OCI-LY3 (cell line): ENCODE data around the gene SLC24A1.

ENCODE experiments used
- H2AFZ ChIP-seq: fragments of 200-600, 300-600 bp; shearing (Covaris generic); 2 replicates; pipeline ENCODE4 v1.6.0; 2014; ENCODE audit warnings: antibody characterized with exemption, low read depth, low read length
- H3K27ac ChIP-seq: fragments of 200-600, 300-600 bp; sonication (generic); 2 replicates; pipeline ENCODE4 v1.5.1; 2014; ENCODE audit warnings: mild to moderate bottlenecking, low read length, moderate library complexity, mixed read lengths
- H3K27me3 ChIP-seq: fragments of 200-600, 300-600 bp; sonication (generic); 2 replicates; pipeline ENCODE4 v1.6.1; 2014; ENCODE audit warnings: low read depth, low read length, mixed read lengths
- H3K36me3 ChIP-seq: fragments of 200-600, 300-600 bp; sonication (generic); replicated peaks from 2 replicates; pipeline ENCODE3; 2014; ENCODE audit warnings: low read depth, low read length, mixed read lengths
- H3K4me1 ChIP-seq: fragments of 300-600, 200-600 bp; sonication (generic); 2 replicates; pipeline ENCODE4 v1.6.1; 2014; ENCODE audit warnings: low read length, mixed read lengths
- H3K4me2 ChIP-seq: fragments of 200-600, 300-600 bp; sonication (generic); 2 replicates; pipeline ENCODE4 v1.6.1; 2014; ENCODE audit warnings: low read length, mixed read lengths
- H3K4me3 ChIP-seq: fragments of 300-600, 200-600 bp; sonication (generic); 2 replicates; pipeline ENCODE4 v1.5.1; 2014; ENCODE audit warnings: antibody characterized with exemption, mild to moderate bottlenecking, low read length, moderate library complexity
- H3K79me2 ChIP-seq: fragments of 300-600, 200-600 bp; shearing (Covaris generic); 2 replicates; pipeline ENCODE4 v1.6.1; 2014; ENCODE audit warnings: mild to moderate bottlenecking, low read length, mixed read lengths
- H3K9ac ChIP-seq: fragments of 300-600, 200-600 bp; shearing (Covaris generic); 2 replicates; pipeline ENCODE4 v1.6.0; 2014; ENCODE audit warnings: mild to moderate bottlenecking, low read length, moderate library complexity
- H3K9me3 ChIP-seq: fragments of 200-600, 300-600 bp; shearing (Covaris generic); 2 replicates; pipeline ENCODE4 v1.6.1; 2014; ENCODE audit warnings: low read length, mixed read lengths; ENCODE audit not compliant: insufficient read depth
- H4K20me1 ChIP-seq: fragments of 200-600, 300-600 bp; sonication (generic); 2 replicates; pipeline ENCODE4 v1.6.1; 2016; ENCODE audit warnings: low read length, mixed read lengths; ENCODE audit not compliant: insufficient read depth
- CTCF ChIP-seq: fragments of 200-600, 300-600 bp; sonication (generic); IDR thresholded peaks from 2 replicates; pipeline ENCODE4 v1.5.1; 2014; ENCODE audit warnings: antibody characterized with exemption, low read length, low read depth
- EZH2phosphoT487 ChIP-seq: fragments of 200-600 bp; shearing (Covaris generic); IDR thresholded peaks from 2 replicates; pipeline ENCODE4 v1.6.1; 2018; ENCODE audit warnings: antibody characterized with exemption, mixed run types, low read depth

Gene SLC24A1

DNA sequence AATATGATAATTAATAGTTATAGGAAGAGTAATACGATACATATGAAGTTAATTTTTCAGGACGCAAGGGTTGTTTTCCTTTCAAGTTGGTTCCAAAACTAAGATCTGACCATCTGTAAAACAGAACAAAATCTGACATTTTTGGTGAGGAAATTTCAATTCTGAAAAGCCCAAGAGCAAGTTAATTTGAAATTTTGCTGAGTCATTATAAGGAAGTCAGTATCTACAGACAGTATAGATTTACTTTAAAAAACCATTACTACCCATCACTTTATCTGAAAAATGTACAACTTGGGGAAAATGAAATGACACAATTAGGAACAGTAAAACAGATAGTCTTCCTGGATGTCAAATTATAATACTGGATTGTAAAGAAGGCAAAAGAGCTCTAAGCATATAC is 23.3 kb upstream of the SLC24A1 start:
- no peaks in the 10 kb centered on the region for H3K27me3 ChIP-seq
- no peaks in the 10 kb centered on the region for H3K79me2 ChIP-seq
- H3K4me1 ChIP-seq: no peaks in the 10 kb centered on the region
- no peak overlapping the region for H3K4me3 ChIP-seq
- H3K9ac ChIP-seq: no peak overlapping the region
- H3K4me2 ChIP-seq: no peak overlapping the region
- H3K27ac ChIP-seq: no peak overlapping the region
- no peaks in the 10 kb centered on the region for H4K20me1 ChIP-seq
- H3K9me3 ChIP-seq: no peaks in the 10 kb centered on the region
- TF ChIP-seq CTCF (no peak), EZH2phosphoT487 (no peak)
- H3K36me3 ChIP-seq: peaks cover 58% of the 10 kb centered on the region
- H2AFZ ChIP-seq: no peak overlapping the region

GRCh38 chr15:65599677-65600076 is 22.1 kb upstream of the SLC24A1 start:
- H3K4me1 ChIP-seq: no peaks in the 10 kb centered on the region
- H2AFZ ChIP-seq: no peak overlapping the region
- peaks cover 52% of the 10 kb centered on the region for H3K36me3 ChIP-seq
- no peak overlapping the region for H3K4me2 ChIP-seq
- H3K9ac ChIP-seq: no peak overlapping the region
- no peak overlapping the region for H3K27ac ChIP-seq
- H3K27me3 ChIP-seq: no peaks in the 10 kb centered on the region
- H3K79me2 ChIP-seq: no peaks in the 10 kb centered on the region
- TF ChIP-seq EZH2phosphoT487: no peak
- no peak for TF ChIP-seq CTCF
- H4K20me1 ChIP-seq: no peaks in the 10 kb centered on the region
- H3K9me3 ChIP-seq: no peaks in the 10 kb centered on the region
- no peak overlapping the region for H3K4me3 ChIP-seq

DNA sequence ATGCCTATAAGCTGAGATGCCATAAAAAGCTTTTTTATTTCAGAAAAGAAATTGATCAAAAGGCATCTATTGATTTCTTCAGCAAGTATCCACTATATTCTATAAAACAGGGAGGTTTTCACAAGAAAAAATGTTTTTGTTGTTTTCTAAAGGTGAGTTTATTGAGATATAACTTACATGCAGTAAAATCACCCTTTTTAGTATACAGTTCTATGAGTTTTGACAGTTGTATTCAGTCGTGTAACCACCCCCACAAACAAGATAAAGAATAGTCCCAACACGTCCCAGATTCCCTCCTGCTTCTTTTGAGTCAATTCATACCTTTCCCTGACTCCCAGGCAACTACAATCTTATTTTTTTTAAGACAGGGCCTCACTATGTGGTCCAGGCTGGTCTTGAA is 18.6 kb upstream of the SLC24A1 start:
- Histone ChIP-seq H3K9ac (no peak overlapping the region), H3K79me2 (no peaks in the 10 kb centered on the region), H3K4me1 (no peaks in the 10 kb centered on the region), H2AFZ (no peak overlapping the region), H3K9me3 (no peaks in the 10 kb centered on the region), H3K27ac (no peak overlapping the region), H4K20me1 (no peaks in the 10 kb centered on the region), H3K4me3 (no peak overlapping the region), H3K4me2 (no peak overlapping the region), H3K27me3 (no peaks in the 10 kb centered on the region), H3K36me3 (peaks cover 38% of the 10 kb centered on the region)
- no peak for TF ChIP-seq EZH2phosphoT487
- TF ChIP-seq CTCF: no peak

- no peak overlapping the region for H3K27ac ChIP-seq
- no peak overlapping the region for H2AFZ ChIP-seq
- H3K36me3 ChIP-seq: peaks cover 35% of the 10 kb centered on the region
- no peaks in the 10 kb centered on the region for H3K27me3 ChIP-seq
- no peaks in the 10 kb centered on the region for H3K4me1 ChIP-seq
- no peak overlapping the region for H3K4me3 ChIP-seq
- no peaks in the 10 kb centered on the region; the same call in 1 of the 2 replicates for H3K79me2 ChIP-seq
- no peak for TF ChIP-seq EZH2phosphoT487
- no peak for TF ChIP-seq CTCF
- H3K4me2 ChIP-seq: no peak overlapping the region
- no peaks in the 10 kb centered on the region for H3K9me3 ChIP-seq
- no peak overlapping the region for H3K9ac ChIP-seq
- no peaks in the 10 kb centered on the region for H4K20me1 ChIP-seq
Measured at GRCh38 chr15:65603559-65603958, 18.2 kb upstream of the SLC24A1 start.
